GM21423 (cell line): Measurements from ENCODE around the gene ERI3.

Experiments
- ATAC-seq: cut with Tn5 transposase; IDR thresholded peaks from one replicate; pipeline ENCODE4 v1.9.1; 2021; ENCODE audit warnings: mild to moderate bottlenecking, moderate library complexity; ENCODE audit not compliant: unreplicated experiment

The ERI3 gene

GRCh38 chr1:44239961-44240371 is 115.1 kb downstream of the ERI3 start:
- no peak for ATAC-seq

- ATAC-seq = no peak
These were observed 115.6 kb downstream of the ERI3 start for GRCh38 chr1:44239331-44239960.

- ATAC-seq = no peak
These were observed 116.4 kb downstream of the ERI3 start for GRCh38 chr1:44238660-44239059.

- ATAC-seq = no peak
These were observed 117.2 kb downstream of the ERI3 start for GRCh38 chr1:44237721-44238457.

GRCh38 chr1:44236490-44237272 is 118.4 kb downstream of the ERI3 start:
- ATAC-seq = no peak

- ATAC-seq = no peak
These were observed 119.2 kb downstream of the ERI3 start for GRCh38 chr1:44235808-44236207.

- no peak for ATAC-seq
These were observed 121.5 kb downstream of the ERI3 start for GRCh38 chr1:44233593-44233992.

- ATAC-seq = no peak
These were observed 124.3 kb downstream of the ERI3 start for GRCh38 chr1:44230796-44231195.

GRCh38 chr1:44229435-44230167 is 125.5 kb downstream of the ERI3 start:
- ATAC-seq = no peak

- ATAC-seq = no peak
These were observed 126.8 kb downstream of the ERI3 start for GRCh38 chr1:44228218-44228617.

- ATAC-seq = no peak
These were observed 127.8 kb downstream of the ERI3 start for GRCh38 chr1:44227211-44227610.

GRCh38 chr1:44225761-44226160 is 129.3 kb downstream of the ERI3 start:
- no peak for ATAC-seq

GRCh38 chr1:44223187-44223610 is 131.9 kb downstream of the ERI3 start:
- ATAC-seq = no peak

- no peak for ATAC-seq
These were observed 132.5 kb downstream of the ERI3 start for GRCh38 chr1:44222397-44223186.

- no peak for ATAC-seq
These were observed 133.3 kb downstream of the ERI3 start for GRCh38 chr1:44221769-44222168.

- no peak for ATAC-seq
These were observed 134.3 kb downstream of the ERI3 start for GRCh38 chr1:44220755-44221154.

GRCh38 chr1:44220001-44220751 is 134.9 kb downstream of the ERI3 start:
- ATAC-seq = no peak

GRCh38 chr1:44219301-44219626 is 135.8 kb downstream of the ERI3 start:
- ATAC-seq = no peak

- no peak for ATAC-seq
These were observed 136.4 kb downstream of the ERI3 start for GRCh38 chr1:44218503-44219300.
